ENCODE results near the gene EDNRB.

- TF ChIP-seq POLR2A (IDR thresholded peaks at IDR 0.05) (no peak), CTCF (IDR thresholded peaks at IDR 0.05 in 8 of 11, conservative IDR thresholded peaks at IDR 0.05 in 3 of 11) (no peak), POLR2AphosphoS5 (IDR thresholded peaks at IDR 0.05) (no peak)
Measured at GRCh38 chr13:77952737-77953136, 34.1 kb upstream of the EDNRB start.

Measured in spleen (tissue), 7 donors.